HCEC 1CT (cell line): ENCODE measurements around the gene DAZAP1.

Source experiments
- DNase-seq: peaks from one replicate; pipeline ENCODE4 v3.0.0-alpha.2; 2017

The DAZAP1 gene

GRCh38 chr19:1445932-1446712, 38.7 kb downstream of the DAZAP1 start:
- no peak for DNase-seq

GRCh38 chr19:1446713-1447481, 39.5 kb downstream of the DAZAP1 start:
- DNase-seq: no peak

- no peak for DNase-seq
Observed at GRCh38 chr19:1447504-1447903, 40.1 kb downstream of the DAZAP1 start.

- DNase-seq: no peak
Observed at GRCh38 chr19:1447944-1448343, 40.6 kb downstream of the DAZAP1 start.

GRCh38 chr19:1449467-1450442, 42.4 kb downstream of the DAZAP1 start, which contains the start of gene APC2:
Gene APC2, plus strand, starts transcription at chr19:1450121. Its CDS starts 2,881 bp downstream, at chr19:1453002.
- no peak for DNase-seq

- DNase-seq: no peak
Observed at GRCh38 chr19:1450735-1451731, 43.6 kb downstream of the DAZAP1 start.

GRCh38 chr19:1451916-1452801, 44.8 kb downstream of the DAZAP1 start:
- no peak for DNase-seq

GRCh38 chr19:1452802-1453524, 45.6 kb downstream of the DAZAP1 start:
- no peak for DNase-seq

GRCh38 chr19:1453525-1454364, 46.4 kb downstream of the DAZAP1 start:
- DNase-seq: no peak

- DNase-seq: no peak
Observed at GRCh38 chr19:1455002-1455335, 47.6 kb downstream of the DAZAP1 start.

- peak; percentile 47 for DNase-seq
Observed at GRCh38 chr19:1455336-1456120, 48.1 kb downstream of the DAZAP1 start.

GRCh38 chr19:1456121-1456900, 48.9 kb downstream of the DAZAP1 start:
- no peak for DNase-seq

- DNase-seq: no peak
Observed at GRCh38 chr19:1457031-1457739, 49.8 kb downstream of the DAZAP1 start.

- no peak for DNase-seq
Observed at GRCh38 chr19:1457892-1458291, 50.5 kb downstream of the DAZAP1 start.

GRCh38 chr19:1459479-1459878, 52.1 kb downstream of the DAZAP1 start:
- DNase-seq: no peak
